AG09309 (cell line): Measurements from ENCODE around the gene TYMS.

ENCODE experiments used
- DNase-seq: peaks from one replicate; pipeline ENCODE4 v3.0.0-alpha.2; 2010; ENCODE audit warnings: low read depth
- H3K4me3 ChIP-seq: 2 replicates; pipeline ENCODE4 v1.5.1; 2011; ENCODE audit warnings: mild to moderate bottlenecking, low read depth, low read length, moderate library complexity; ENCODE audit not compliant: control insufficient read depth
- CTCF ChIP-seq: IDR thresholded peaks from 2 replicates; pipeline ENCODE4 v1.5.1; 2011; ENCODE audit warnings: mild to moderate bottlenecking, low read depth, low read length, inconsistent platforms; ENCODE audit not compliant: insufficient read depth, control insufficient read depth; ENCODE audit errors: missing control alignments

The TYMS gene

GRCh38 chr18:623761-624620, 33.5 kb upstream of the TYMS start:
- DNase-seq: peak; percentile 40
- peak; percentile 80 for TF ChIP-seq CTCF
- H3K4me3 ChIP-seq: no peak overlapping the region

GRCh38 chr18:627231-627630, 30.2 kb upstream of the TYMS start:
- no peak overlapping the region for H3K4me3 ChIP-seq
- peak; percentile 3 for DNase-seq
- no peak for TF ChIP-seq CTCF

- no peak for DNase-seq
- H3K4me3 ChIP-seq: no peak overlapping the region
- TF ChIP-seq CTCF: no peak
Measured at GRCh38 chr18:629269-630150, 27.9 kb upstream of the TYMS start.

GRCh38 chr18:631560-631959, 25.9 kb upstream of the TYMS start:
- no peak overlapping the region for H3K4me3 ChIP-seq

GRCh38 chr18:634551-635045, 22.9 kb upstream of the TYMS start:
- DNase-seq: no peak
- TF ChIP-seq CTCF: no peak

More at GRCh38 chr18:631560-631959, 25.9 kb upstream of the TYMS start:
- no peak for DNase-seq
- TF ChIP-seq CTCF: no peak

GRCh38 chr18:635171-635570, 22.3 kb upstream of the TYMS start:
- DNase-seq: no peak
- TF ChIP-seq CTCF: no peak
- H3K4me3 ChIP-seq: no peak overlapping the region

More at GRCh38 chr18:634551-635045, 22.9 kb upstream of the TYMS start:
- H3K4me3 ChIP-seq: no peak overlapping the region
